Stimulated activated CD4-positive, alpha-beta T cell treated with anti-CD3 and anti-CD28 coated beads, Interleukin-12 subunit alpha, Interleukin-12 subunit beta, amount 100 ng/mL, for 4 hours (primary cell): ENCODE data around the gene TRIM58.

Source experiments
- DNase-seq: peaks from one replicate; pipeline ENCODE4 v3.0.0-alpha.2; 2020

Gene TRIM58

DNA sequence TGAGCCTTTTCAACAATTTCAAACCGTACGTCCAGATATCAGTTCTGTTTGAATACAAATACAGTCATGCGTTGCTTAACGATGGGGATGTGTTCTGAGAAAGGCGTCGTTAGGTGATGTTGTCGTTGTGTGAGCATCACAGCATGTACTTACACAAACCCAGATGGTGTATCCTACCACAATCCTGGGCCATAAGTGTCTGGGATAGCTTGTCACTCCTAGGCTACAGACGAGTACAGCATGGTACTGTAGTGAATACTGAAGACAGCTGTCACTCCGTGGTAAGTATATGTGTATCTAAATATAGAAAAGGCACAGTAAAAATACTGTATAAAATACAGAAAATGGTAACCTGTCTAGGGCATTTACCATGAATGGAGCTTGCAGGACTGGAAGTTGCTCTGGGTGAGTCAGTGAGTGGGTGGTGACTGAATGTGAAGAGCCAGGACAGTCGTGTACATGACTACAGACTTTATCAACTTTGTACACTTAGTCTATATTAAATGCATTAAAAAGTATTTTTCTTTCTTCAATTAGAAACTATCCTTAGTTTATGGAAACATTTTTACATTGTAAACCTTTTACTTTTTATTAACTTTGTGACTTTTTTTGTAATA lies 27.9 kb downstream of the TRIM58 start:
- DNase-seq = no peak

DNA sequence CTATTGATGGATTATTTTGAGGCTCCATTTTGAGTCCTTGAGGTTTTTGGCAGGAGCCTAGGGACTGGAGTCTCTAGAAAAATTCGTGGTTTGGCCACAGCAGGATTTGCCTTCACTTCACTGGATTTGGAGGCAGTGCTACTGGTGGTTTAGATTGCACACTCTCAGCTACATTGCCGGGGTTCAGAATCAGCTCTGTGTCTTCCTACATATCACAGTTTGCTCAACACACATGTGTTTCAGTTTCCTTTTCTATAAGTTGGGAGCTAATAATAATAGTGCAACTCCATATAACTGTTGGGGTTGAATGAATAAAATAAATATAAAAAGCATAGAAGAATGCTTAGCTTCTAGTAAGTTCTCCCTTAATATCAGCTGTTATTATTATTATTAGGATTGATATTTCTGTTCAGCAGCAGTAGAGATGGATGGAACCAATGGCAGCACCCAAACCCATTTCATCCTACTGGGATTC lies 38.2 kb downstream of the TRIM58 start, which contains the start of gene OR2W3:
TSS of gene OR2W3 (plus strand) at position 425 of the 475 bp plus-strand sequence. CDS start at position 425, 0 bp downstream.
- no peak for DNase-seq

DNA sequence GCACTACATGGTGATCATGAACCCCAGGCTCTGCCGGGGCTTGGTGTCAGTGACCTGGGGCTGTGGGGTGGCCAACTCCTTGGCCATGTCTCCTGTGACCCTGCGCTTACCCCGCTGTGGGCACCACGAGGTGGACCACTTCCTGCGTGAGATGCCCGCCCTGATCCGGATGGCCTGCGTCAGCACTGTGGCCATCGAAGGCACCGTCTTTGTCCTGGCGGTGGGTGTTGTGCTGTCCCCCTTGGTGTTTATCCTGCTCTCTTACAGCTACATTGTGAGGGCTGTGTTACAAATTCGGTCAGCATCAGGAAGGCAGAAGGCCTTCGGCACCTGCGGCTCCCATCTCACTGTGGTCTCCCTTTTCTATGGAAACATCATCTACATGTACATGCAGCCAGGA lies 39.0 kb downstream of the TRIM58 start:
- no peak for DNase-seq

DNA sequence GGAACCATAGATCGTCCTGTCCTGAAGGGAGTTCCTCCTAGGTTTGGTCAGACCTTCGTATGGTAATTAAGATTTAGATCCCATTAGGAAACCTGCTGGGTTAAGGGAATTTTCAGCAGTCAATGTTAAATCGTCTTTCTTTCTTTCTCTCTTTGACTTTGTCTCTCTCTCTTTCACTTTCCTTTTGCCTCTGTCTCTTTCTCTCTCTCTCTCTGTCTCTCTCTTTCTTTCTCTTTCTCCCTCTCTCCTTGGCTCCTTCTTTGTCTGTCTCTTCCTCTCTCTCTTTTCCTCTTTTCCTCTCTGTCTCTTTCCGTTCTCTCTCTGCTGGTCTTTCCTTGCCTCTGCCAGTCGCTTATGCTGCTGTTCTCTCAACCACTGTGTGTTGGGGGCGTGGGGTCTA lies 47.1 kb downstream of the TRIM58 start:
- DNase-seq = no peak

DNA sequence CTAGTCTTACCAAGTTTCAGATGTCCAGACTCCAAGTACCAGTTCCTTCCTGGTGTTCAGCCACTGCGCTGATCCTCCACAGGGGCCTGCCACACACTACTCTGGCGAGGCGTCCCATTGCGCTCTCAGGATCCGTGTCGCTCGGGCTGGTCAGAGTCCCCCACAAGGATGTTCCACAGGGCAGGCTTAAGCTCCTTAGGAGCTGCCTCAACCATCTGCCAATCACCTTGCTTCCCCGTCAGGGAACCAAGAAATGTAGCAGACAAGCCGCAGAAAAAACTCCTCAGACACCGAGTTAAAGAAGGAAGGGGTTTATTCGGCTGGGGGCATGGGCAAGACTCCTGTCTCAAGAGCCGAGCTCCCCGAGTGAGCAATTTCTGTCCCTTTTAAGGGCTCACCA lies 48.2 kb downstream of the TRIM58 start:
- no peak for DNase-seq

DNA sequence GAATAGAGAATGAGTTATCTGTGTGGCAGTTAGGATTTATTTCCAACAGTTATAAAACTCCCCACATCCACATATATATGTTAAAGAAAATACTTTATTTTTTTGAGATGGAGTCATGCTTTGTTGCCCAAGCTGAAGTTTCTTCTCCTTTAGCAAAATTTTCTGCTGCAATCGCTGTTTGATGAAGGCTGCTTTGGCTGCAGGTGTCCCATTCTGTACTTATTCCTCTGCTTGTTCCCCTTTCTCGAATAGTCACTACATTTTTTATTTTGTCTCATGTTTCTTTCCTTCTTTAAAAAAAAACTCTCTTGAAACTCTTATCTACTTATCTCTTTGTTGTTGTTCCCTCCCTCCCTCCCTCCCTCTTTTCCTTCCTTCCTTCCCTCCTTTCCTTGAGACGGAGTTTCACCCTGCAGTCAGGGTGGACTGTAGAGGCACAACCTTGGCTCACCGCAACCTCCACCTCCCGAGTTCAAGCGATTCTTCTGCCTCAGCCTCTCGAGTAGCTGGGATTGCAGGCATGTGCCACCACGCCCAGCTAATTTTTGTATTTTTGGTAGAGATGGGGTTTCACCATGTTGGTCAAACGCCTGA lies 49.0 kb downstream of the TRIM58 start:
- DNase-seq = no peak

DNA sequence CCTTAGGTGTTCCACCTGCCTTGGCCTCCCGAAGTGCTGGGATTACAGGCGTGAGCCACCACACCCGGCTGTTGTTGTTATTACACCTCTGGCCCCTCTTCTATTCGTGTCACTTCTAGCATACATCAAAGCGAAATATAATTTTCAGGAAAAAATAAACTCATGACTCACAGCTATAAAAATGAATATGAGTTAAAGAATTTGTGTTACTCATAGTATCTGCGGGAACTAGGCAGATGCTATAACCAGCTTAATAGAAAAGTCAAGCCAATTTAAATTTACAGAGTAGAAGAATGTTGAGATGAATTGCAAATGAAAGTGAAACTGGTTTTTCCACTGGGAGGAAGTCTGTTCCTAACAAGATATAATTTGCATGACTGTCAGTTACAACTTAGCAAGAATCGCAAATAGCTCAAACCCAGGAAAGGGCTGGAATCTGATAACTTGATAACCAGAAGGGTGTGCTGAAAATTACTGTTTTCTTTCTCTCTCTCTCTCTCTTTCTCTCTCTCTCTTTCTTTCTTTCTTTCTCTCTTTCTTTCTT lies 49.6 kb downstream of the TRIM58 start:
- peak; percentile 12 for DNase-seq

DNA sequence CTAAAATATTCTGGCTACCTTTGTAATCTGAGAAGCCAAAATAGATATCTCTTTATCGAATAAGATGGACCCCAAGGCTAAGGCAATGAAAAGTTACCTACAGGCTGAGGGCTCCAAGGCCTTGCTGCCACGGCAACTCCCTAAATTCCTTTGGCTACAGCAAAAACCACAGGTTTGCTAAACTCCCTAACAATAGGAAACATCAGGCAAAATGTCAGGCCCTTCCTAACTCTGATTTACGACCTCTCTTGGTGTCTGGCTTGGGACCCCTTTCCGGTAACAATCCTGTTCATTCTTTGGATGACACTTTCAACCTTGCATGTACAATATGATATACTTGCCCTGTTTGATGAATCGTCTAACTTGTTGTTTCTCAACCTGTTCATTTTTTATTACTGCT lies 51.8 kb downstream of the TRIM58 start:
- DNase-seq = no peak

DNA sequence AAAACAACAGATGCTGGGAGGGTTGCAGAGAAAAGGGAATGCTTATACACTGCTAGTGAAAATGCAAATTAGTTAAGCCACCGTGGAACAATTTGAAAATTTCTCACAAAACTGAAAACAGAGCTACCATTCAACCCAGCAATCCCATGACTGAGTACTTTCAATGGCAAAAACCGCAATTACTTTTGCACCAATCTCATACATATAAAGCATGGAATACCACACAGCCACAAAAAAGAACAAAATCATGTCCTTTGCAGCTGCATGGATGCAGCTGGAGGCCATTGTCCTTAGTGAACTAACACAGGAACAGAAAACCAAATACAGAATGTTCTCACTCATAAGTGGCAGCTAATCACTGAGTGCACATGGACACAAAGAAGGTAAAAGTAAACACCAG lies 56.8 kb downstream of the TRIM58 start:
- no peak for DNase-seq

DNA sequence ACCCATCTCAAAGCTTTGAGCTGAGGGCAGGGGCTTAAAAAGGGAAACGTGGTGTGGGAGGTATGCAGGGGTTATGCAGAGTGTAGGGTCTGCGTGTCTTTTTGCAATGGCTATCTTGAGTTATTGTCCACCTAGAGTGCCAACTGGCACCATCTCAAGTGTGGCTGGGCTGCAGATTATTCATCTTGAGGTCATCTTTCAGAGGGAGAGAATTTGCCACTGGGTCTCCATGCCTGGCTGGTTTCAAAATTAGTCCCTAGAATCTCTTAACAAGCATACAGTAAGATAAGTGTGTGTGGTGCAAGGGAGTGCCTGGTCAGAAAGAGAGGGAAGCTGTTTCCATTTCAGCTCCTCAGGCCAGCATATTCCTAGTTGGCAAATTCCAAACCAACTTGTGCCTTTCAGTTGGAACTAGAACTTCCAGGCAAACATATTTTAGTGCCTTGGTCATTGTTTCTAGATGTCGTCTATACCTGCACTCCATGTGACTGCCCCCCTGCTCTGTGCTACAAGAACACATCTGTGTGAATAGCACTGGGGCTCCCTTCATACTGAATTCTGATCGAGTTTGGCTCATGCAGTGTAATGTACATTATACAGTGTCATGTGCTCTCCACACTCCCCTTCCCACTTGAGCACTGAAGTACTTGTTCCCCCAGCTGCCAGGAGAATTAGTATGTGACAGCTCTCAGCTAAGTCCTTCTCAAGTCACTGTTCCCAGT lies 58.1 kb downstream of the TRIM58 start:
- DNase-seq = no peak

DNA sequence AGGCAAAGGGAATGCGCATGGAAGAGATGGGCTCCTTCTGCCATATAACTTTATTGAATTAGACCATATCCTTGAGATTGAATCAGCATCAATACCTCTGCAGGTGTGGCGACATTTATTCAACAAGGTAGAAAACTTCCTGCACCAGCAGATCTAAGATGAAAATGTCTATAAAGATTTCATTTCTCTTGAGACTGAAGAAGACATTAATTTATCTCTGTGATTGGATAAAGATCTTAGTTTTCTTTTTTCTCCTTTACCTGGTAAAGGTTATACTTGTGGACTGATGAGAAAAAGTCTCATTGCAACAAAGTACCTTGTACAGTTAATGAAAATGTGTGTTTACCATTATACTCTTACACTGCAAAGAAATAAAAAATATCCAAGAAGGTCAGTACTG lies 63.0 kb downstream of the TRIM58 start, which contains the start of gene OR2T8:
TSS of gene OR2T8 (plus strand) at position 301 of the 400 bp plus-strand sequence. CDS start 766 bp downstream, outside the sequence.
- no peak for DNase-seq

DNA sequence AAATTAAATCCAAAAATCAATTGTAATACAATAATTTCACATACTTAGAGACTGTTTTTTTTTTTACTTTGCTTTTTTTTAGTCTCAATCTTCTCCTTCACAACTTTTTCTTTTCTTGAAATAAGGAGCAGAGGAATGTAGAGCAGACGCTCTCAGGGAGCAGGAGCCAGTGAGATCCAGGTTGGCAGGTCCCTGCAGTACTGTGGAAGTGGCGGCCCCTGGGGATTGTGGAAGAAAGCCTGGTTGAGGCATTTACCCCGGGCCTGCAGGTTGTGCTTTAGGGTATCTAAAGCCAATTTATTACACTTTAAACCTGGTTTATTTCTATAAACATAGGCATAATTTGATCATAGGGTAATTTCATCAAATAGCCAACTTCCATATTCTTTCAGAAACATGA lies 67.0 kb downstream of the TRIM58 start:
- no peak for DNase-seq

DNA sequence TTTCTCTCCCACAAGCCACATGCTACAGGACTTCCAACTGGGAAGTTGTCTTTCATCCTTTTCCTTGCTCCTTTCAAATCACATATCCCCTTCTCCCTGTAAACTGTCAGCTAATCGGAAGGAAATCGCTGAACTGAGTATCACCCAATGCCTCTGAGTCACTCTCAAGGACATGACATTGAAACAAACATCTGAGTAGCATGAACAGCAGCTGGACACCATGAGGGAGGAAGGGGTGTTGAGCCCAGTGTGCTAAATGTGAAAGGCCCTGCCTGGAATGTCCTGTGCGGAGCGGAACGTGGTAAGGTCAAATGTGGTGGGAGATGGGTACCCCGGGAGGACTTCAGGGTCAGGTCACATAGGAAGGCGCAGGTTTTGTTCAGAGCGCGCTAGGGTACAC lies 67.9 kb downstream of the TRIM58 start, which contains the start of gene OR2AJ1:
TSS of gene OR2AJ1 (plus strand) at position 22 of the 400 bp plus-strand sequence. CDS start 8,880 bp downstream, outside the sequence.
- DNase-seq = no peak
